GM19043 (cell line): ENCODE data around the gene NAA40.

Source experiments
- ATAC-seq: cut with Tn5 transposase; IDR thresholded peaks from one replicate; pipeline ENCODE4 v1.9.1; 2021; ENCODE audit warnings: low read depth; ENCODE audit not compliant: unreplicated experiment

Gene NAA40

GRCh38 chr11:63985812-63986155 is 47.0 kb downstream of the NAA40 start:
- peak; percentile 28 for ATAC-seq

GRCh38 chr11:63986156-63986931 is 47.5 kb downstream of the NAA40 start, which contains the start of gene OTUB1:
TSS of gene OTUB1 (plus strand) at chr11:63986438. CDS start at chr11:63986457, 19 bp downstream.
- ATAC-seq, result peak; percentile 86

- no peak for ATAC-seq
Measured at GRCh38 chr11:63986932-63987513, 48.2 kb downstream of the NAA40 start.

GRCh38 chr11:63991558-63991957 is 52.8 kb downstream of the NAA40 start:
- ATAC-seq, result no peak

GRCh38 chr11:63993100-63993499 is 54.3 kb downstream of the NAA40 start:
- ATAC-seq, result no peak

GRCh38 chr11:63993993-63994392 is 55.2 kb downstream of the NAA40 start:
- no peak for ATAC-seq

- ATAC-seq, result no peak
Measured at GRCh38 chr11:63996512-63996911, 57.7 kb downstream of the NAA40 start.

GRCh38 chr11:63997104-63997700 is 58.4 kb downstream of the NAA40 start:
- ATAC-seq, result no peak

- no peak for ATAC-seq
Measured at GRCh38 chr11:63997801-63998337, 59.1 kb downstream of the NAA40 start.

GRCh38 chr11:63998558-63999348 is 60.0 kb downstream of the NAA40 start:
- ATAC-seq, result no peak

GRCh38 chr11:63999349-64000025 is 60.7 kb downstream of the NAA40 start:
- ATAC-seq, result no peak

GRCh38 chr11:64000026-64000739 is 61.4 kb downstream of the NAA40 start:
- ATAC-seq, result peak; percentile 54

GRCh38 chr11:64000740-64001483 is 62.1 kb downstream of the NAA40 start:
- no peak for ATAC-seq

GRCh38 chr11:64001484-64002420 is 63.0 kb downstream of the NAA40 start:
- no peak for ATAC-seq

- ATAC-seq, result no peak
Measured at GRCh38 chr11:64003807-64004589, 65.2 kb downstream of the NAA40 start.

GRCh38 chr11:64004590-64004984 is 65.8 kb downstream of the NAA40 start:
- no peak for ATAC-seq

- ATAC-seq, result no peak
Measured at GRCh38 chr11:64005691-64006090, 66.9 kb downstream of the NAA40 start.
